Measurements from ENCODE around the gene TAMALIN. TPM values are rescaled to one million over a fixed set of nuclear protein-coding genes. Genes with fewer than 3 reads are reported as not detected.

The TAMALIN gene
- total RNA-seq, 1 donor from 2014 or later: 11.1 TPM

DNA sequence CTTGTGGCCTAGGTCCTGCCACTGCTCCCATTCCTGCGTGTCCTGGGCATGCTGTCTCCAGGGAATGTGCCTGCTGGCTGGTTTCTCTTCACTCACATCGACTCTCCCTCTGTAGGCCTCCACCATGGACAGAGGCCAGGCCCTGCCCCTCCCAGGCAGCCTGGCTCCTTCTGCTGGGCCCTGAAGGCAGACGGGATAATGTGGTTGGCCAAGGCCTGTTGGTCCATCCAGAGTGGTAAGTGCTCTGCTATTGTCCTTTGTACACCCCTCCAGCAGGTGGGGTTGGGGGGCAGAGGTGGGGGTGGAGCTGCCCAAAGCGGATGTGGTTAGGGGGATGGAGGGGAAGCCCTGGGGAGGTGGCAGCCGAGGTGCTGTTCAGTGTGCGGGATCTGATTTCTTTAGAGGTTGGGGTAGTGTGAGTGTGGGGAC, 35.0 kb downstream of the TAMALIN start:
- DNase-seq (ENCODE audit: low spot score): no peak
- H3K4me1 Mint-ChIP-seq (ENCODE audit: low read depth): peaks cover 13% of the 10 kb centered on the region
- no peak overlapping the region for H3K27ac Mint-ChIP-seq (ENCODE audit: unreplicated experiment)
- H3K9me3 Mint-ChIP-seq (ENCODE audit: low read depth): no peaks in the 10 kb centered on the region
- H3K27me3 Mint-ChIP-seq (ENCODE audit: low read depth): no peaks in the 10 kb centered on the region
- TF ChIP-seq CTCF (IDR thresholded peaks at IDR 0.05): no peak
- no peak overlapping the region for H3K4me3 Mint-ChIP-seq (ENCODE audit: unreplicated experiment)
- peaks cover 2% of the 10 kb centered on the region for H3K36me3 Mint-ChIP-seq (ENCODE audit: low read depth)

- H3K27ac Mint-ChIP-seq (ENCODE audit: unreplicated experiment): no peak overlapping the region
- no peak for TF ChIP-seq CTCF (IDR thresholded peaks at IDR 0.05)
- H3K27me3 Mint-ChIP-seq (ENCODE audit: low read depth): no peaks in the 10 kb centered on the region
- no peak overlapping the region for H3K4me3 Mint-ChIP-seq (ENCODE audit: unreplicated experiment)
- DNase-seq (ENCODE audit: low spot score): no peak
- H3K4me1 Mint-ChIP-seq (ENCODE audit: low read depth): peaks cover 10% of the 10 kb centered on the region
- H3K36me3 Mint-ChIP-seq (ENCODE audit: low read depth): peaks cover 2% of the 10 kb centered on the region
- no peaks in the 10 kb centered on the region for H3K9me3 Mint-ChIP-seq (ENCODE audit: low read depth)
Observed at GRCh38 chr12:52042706-52043385, 36.1 kb downstream of the TAMALIN start.

GRCh38 chr12:52043386-52044212, 36.9 kb downstream of the TAMALIN start:
- Mint-ChIP-seq H3K4me1 (ENCODE audit: low read depth) (peaks cover 5% of the 10 kb centered on the region), H3K27ac (ENCODE audit: unreplicated experiment) (no peak overlapping the region), H3K9me3 (ENCODE audit: low read depth) (no peaks in the 10 kb centered on the region), H3K36me3 (ENCODE audit: low read depth) (peaks cover 2% of the 10 kb centered on the region), H3K27me3 (ENCODE audit: low read depth) (no peaks in the 10 kb centered on the region), H3K4me3 (ENCODE audit: unreplicated experiment) (no peak overlapping the region)
- DNase-seq (ENCODE audit: low spot score): no peak
- no peak for TF ChIP-seq CTCF (IDR thresholded peaks at IDR 0.05)

- Mint-ChIP-seq H3K27ac (ENCODE audit: unreplicated experiment) (no peak overlapping the region), H3K4me3 (ENCODE audit: unreplicated experiment) (no peak overlapping the region), H3K4me1 (ENCODE audit: low read depth) (peaks cover 7% of the 10 kb centered on the region), H3K36me3 (ENCODE audit: low read depth) (peaks cover 2% of the 10 kb centered on the region), H3K27me3 (ENCODE audit: low read depth) (no peaks in the 10 kb centered on the region), H3K9me3 (ENCODE audit: low read depth) (no peaks in the 10 kb centered on the region)
- TF ChIP-seq CTCF (IDR thresholded peaks at IDR 0.05): no peak
- no peak for DNase-seq (ENCODE audit: low spot score)
Observed at GRCh38 chr12:52044292-52044983, 37.7 kb downstream of the TAMALIN start.

DNA sequence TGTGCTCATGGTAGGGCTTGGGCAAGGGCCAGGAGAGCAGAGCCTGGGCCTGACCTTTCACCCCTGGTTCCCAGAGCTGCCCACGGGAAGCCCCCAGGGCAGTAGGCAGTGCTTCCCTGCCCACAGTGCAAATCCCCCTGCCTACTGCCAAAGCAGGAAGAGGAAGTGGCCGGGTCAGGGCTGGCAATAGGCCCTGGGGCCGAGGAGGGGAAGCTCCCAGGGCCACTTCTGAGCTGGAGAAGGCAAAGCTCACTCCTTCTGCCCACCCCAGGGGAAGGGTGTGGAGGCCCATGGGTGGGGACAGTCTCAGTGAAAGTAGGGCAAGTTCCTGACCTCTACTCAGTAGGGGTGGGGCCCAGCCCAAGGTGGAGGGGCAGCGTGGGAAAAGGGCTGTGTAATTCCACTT, 39.1 kb downstream of the TAMALIN start:
- Mint-ChIP-seq H3K36me3 (ENCODE audit: low read depth) (peaks cover 2% of the 10 kb centered on the region), H3K27me3 (ENCODE audit: low read depth) (no peaks in the 10 kb centered on the region), H3K9me3 (ENCODE audit: low read depth) (no peaks in the 10 kb centered on the region), H3K4me3 (ENCODE audit: unreplicated experiment) (no peak overlapping the region), H3K27ac (ENCODE audit: unreplicated experiment) (no peak overlapping the region), H3K4me1 (ENCODE audit: low read depth) (peaks cover 16% of the 10 kb centered on the region)
- no peak for DNase-seq (ENCODE audit: low spot score)
- no peak for TF ChIP-seq CTCF (IDR thresholded peaks at IDR 0.05)

Data from chondrocyte (in vitro differentiated cells).